H1 (cell line): ENCODE results near the gene CMIP. TPM values are rescaled to one million over a fixed set of nuclear protein-coding genes. Genes with fewer than 3 reads are reported as not detected.

Experiments
- EGR1 ChIP-seq: IDR thresholded peaks from 2 replicates; pipeline ENCODE4 v1.6.1; 2011; ENCODE audit warnings: low read depth, low read length, borderline replicate concordance
- TEAD4 ChIP-seq: IDR thresholded peaks from 2 replicates; pipeline ENCODE4 v1.6.1; 2012; ENCODE audit warnings: low read depth, low read length, inconsistent platforms, mixed read lengths
- polyA plus RNA-seq, 7 experiments: library from polyadenylated mRNA; depleted of rRNA in 3 of 7; stranded (reverse) in 5 of 7; unstranded in 2 of 7; fragments of >200 nt in 5 of 7; fragments of 200-250 nt in 2 of 7; gene quantifications; 1 replicate in 5 of 7; 2 replicates in 1 of 7; 4 replicates in 1 of 7; pipeline versions ENCODE4 v1.2.1 to v1.2.3, GENCODE V29; 2011 to 2013; ENCODE audit warnings: missing spikeins in 2 of 7, mixed read lengths in 2 of 7
- total RNA-seq: library from RNA; stranded (reverse); fragmentation: NEBNext Ultra II Directional; extraction: Animal tissue kit (Norgen Biotek cat#: 25700); gene quantifications from 2 replicates; pipeline ENCODE4 v1.2.1, GENCODE V29; 2021

Gene CMIP
- total and polyA plus RNA-seq, 2 of the 8 experiments (the other 6 are each of a cell fraction or from before 2014, with no cell fraction given) = 7.9 to 53.2 TPM

DNA sequence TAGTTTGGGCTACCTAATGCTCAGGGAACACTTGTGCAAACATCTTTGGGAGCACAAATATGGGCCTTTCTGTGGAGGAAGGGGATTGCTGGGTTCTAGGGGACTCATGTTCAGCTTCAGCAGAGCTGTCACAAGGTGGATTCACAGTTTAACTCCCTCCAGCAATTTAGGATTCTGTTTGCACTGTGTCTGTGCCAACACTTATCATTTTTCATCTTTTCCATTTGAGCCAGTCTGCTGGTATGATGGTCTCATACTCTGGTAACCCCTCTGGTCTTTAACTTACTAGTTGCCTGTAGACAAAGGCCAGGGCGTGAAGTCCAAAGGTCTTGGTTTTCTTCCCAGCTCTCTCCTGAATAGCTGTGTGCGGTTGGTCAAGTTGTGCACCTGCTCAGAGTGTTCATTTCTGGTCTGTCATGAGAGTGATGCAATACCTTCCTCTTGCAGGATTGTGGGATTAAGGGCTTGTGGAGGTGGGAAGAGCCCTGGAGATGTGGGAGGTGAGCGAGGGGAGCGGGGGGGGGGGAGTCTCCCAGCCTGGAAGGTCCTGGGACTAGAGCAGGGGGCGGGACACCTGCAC, 152.6 kb downstream of the CMIP start (continued):
- TF ChIP-seq EGR1 = no peak
- TF ChIP-seq TEAD4 = no peak
